HepG2 (cell line): ENCODE data around the gene ACSL6. TPM values are rescaled to one million over a fixed set of nuclear protein-coding genes. Genes with fewer than 3 reads are reported as not detected.

Experiments
- ATAC-seq: fragments of 200-7000 bp; cut with Tn5 transposase; 3 replicates; pipeline ENCODE4 v1.9.1; 2020; ENCODE audit warnings: mild to moderate bottlenecking, moderate library complexity
- BruUV-seq: library from RNA; stranded (reverse); fragments of 400-500 nt; replicated peaks from 2 replicates; lab custom pipeline; 2021; lab: Mats Ljungman, UMichigan
- CTCF ChIA-PET: fragments of 300-600 bp; formaldehyde crosslinking; extraction: SDS; loops from one replicate; lab custom pipeline; 2021; ENCODE audit warnings: low total read pairs, inconsistent platforms, low intra/inter-chr PET ratio; lab: Yijun Ruan, JAX
- POLR2A ChIA-PET: fragments of 350-600 bp; sonication (Branson Sonifier 250); formaldehyde crosslinking; loops from one replicate; lab custom pipeline; 2020; ENCODE audit warnings: antibody characterized with exemption, inconsistent platforms; lab: Yijun Ruan, JAX
- DNase-seq: peaks from one replicate; pipeline ENCODE4 v3.0.0-alpha.2; 2015; ENCODE audit warnings: low spot score
- FAIRE-seq: peaks from 3 replicates; lab custom pipeline; 2011; peaks lifted over from hg19 to GRCh38; lab: Jason Lieb, UNC
- H2AFZ ChIP-seq: one replicate; pipeline ENCODE4 v1.6.1; 2011; ENCODE audit warnings: low read length, inconsistent platforms
- H3K27ac ChIP-seq: fragments of 300-600 bp; 3 replicates; pipeline ENCODE4 v1.8.0; 2011; ENCODE audit warnings: mixed run types, mild to moderate bottlenecking, mixed read lengths, low read length, inconsistent platforms; ENCODE audit not compliant: insufficient read depth; ENCODE audit errors: extremely low read length
- H3K27me3 ChIP-seq, 2 experiments: fragments of 200-600 bp in 1 of 2; 2 replicates in 1 of 2; 3 replicates in 1 of 2; pipeline versions ENCODE4 v1.6.0 to v1.8.0; 2011; ENCODE audit warnings: low read length in 2 of 2, mild to moderate bottlenecking in 2 of 2, moderate library complexity in 2 of 2, inconsistent platforms in 1 of 2; ENCODE audit not compliant: insufficient read depth in 2 of 2, control insufficient read depth in 1 of 2
- H3K36me3 ChIP-seq, 2 experiments: fragments of 200-600 bp in 1 of 2; replicated peaks in 1 of 2; 2 replicates in 1 of 2; 3 replicates in 1 of 2; pipeline versions ENCODE4 v1.5.1 to v1.8.0; 2011; ENCODE audit warnings: low read length in 2 of 2, inconsistent platforms in 1 of 2; ENCODE audit not compliant: insufficient read depth in 2 of 2, control insufficient read depth in 1 of 2
- H3K4me1 ChIP-seq: 2 replicates; pipeline ENCODE4 v1.5.1; 2012; ENCODE audit warnings: low read length, inconsistent platforms; ENCODE audit not compliant: insufficient read depth
- H3K4me2 ChIP-seq: 2 replicates; pipeline ENCODE4 v1.6.0; 2011; ENCODE audit warnings: low read depth, low read length, inconsistent platforms
- H3K4me3 ChIP-seq, 3 experiments: fragments of 200-600 bp in 1 of 3; sonication (generic), shearing (Covaris generic) in 1 of 3; replicated peaks in 1 of 3; 2 replicates each; pipeline ENCODE4 v1.5.1; 2011 to 2016; ENCODE audit warnings: low read length in 3 of 3, inconsistent platforms in 2 of 3, low read depth in 2 of 3, mild to moderate bottlenecking in 2 of 3, control low read depth in 1 of 3, mixed read lengths in 1 of 3; ENCODE audit not compliant: insufficient read depth in 1 of 3
- H3K79me2 ChIP-seq: one replicate; pipeline ENCODE4 v1.6.1; 2011; ENCODE audit warnings: low read length, inconsistent platforms; ENCODE audit not compliant: insufficient read depth
- H3K9ac ChIP-seq: 2 replicates; pipeline ENCODE4 v1.6.0; 2011; ENCODE audit warnings: mild to moderate bottlenecking, low read depth, low read length, inconsistent platforms; ENCODE audit not compliant: insufficient read depth
- H3K9me3 ChIP-seq: 2 replicates; pipeline ENCODE4 v1.5.1; 2012; ENCODE audit warnings: mild to moderate bottlenecking, low read length
- H4K20me1 ChIP-seq: 2 replicates; pipeline ENCODE4 v1.6.0; 2011; ENCODE audit warnings: inconsistent platforms, mild to moderate bottlenecking, low read length, moderate library complexity; ENCODE audit not compliant: insufficient read depth
- CAMTA2 ChIP-seq: sonication (generic); formaldehyde crosslinking; IDR thresholded peaks from 2 replicates; pipeline ENCODE4 v1.4.0; 2020; ENCODE audit warnings: mild to moderate bottlenecking, missing genetic modification reagents, borderline replicate concordance
- CBX5 ChIP-seq: sonication (generic); formaldehyde crosslinking; IDR thresholded peaks from 2 replicates; pipeline ENCODE4 v1.4.0; 2020; ENCODE audit warnings: missing genetic modification reagents, borderline replicate concordance
- FOXK2 ChIP-seq: fragments of 450-650 bp; IDR thresholded peaks from 2 replicates; pipeline ENCODE4 v1.6.1; 2016
- HNF4G ChIP-seq, 2 experiments: sonication (generic) in 1 of 2; formaldehyde crosslinking in 1 of 2; IDR thresholded peaks; 2 replicates each; pipeline versions ENCODE4 v1.4.0 to v1.6.1; 2011 to 2020; ENCODE audit warnings: borderline replicate concordance in 2 of 2, low read depth in 2 of 2, mild to moderate bottlenecking in 2 of 2, low read length in 1 of 2, missing genetic modification reagents in 1 of 2, moderate library complexity in 1 of 2
- NFATC3 ChIP-seq: sonication (generic); formaldehyde crosslinking; IDR thresholded peaks from 2 replicates; pipeline ENCODE4 v1.5.1; 2020; ENCODE audit warnings: mild to moderate bottlenecking, missing genetic modification reagents
- RAD51 ChIP-seq: fragments of 450-650 bp; IDR thresholded peaks from 2 replicates; pipeline ENCODE4 v1.6.1; 2016; ENCODE audit warnings: borderline replicate concordance
- RFXANK ChIP-seq: IDR thresholded peaks from 2 replicates; pipeline ENCODE4 v1.6.1; 2016
- TBX3 ChIP-seq: fragments of 450-650 bp; IDR thresholded peaks from 2 replicates; pipeline ENCODE4 v1.6.1; 2017; ENCODE audit warnings: antibody characterized with exemption, mild to moderate bottlenecking, inconsistent platforms, borderline replicate concordance
- ZBTB7A ChIP-seq: sonication (generic); formaldehyde crosslinking; IDR thresholded peaks from 2 replicates; pipeline ENCODE4 v1.8.0; 2022; ENCODE audit warnings: mild to moderate bottlenecking, missing genetic modification reagents
- ZNF468 ChIP-seq: sonication (generic); formaldehyde crosslinking; IDR thresholded peaks from 2 replicates; pipeline ENCODE4 v1.8.0; 2022; ENCODE audit warnings: mild to moderate bottlenecking, moderate library complexity, missing genetic modification reagents
- ZNF570 ChIP-seq: sonication (generic); formaldehyde crosslinking; IDR thresholded peaks from 2 replicates; pipeline ENCODE4 v1.4.0; 2020; ENCODE audit warnings: mild to moderate bottlenecking, missing genetic modification reagents, borderline replicate concordance
- WGBS: methylation state at CpG from one replicate; pipeline ENCODE4 v1.1.6; 2017; ENCODE audit warnings: low lambda C conversion rate; 5-methylcytosine and 5-hydroxymethylcytosine counted together
- in situ Hi-C: cut with HindIII; loops from 2 replicates; pipeline ENCODE4 v1.10.0; 2017; ENCODE audit warnings: low pct_unique_long_range_greater_than_20kb; ENCODE audit not compliant: extremely low pct_ligation_motif_present
- intact Hi-C: fragments of 100-400 bp; cut with micrococcal nuclease; formaldehyde crosslinking; loops from one replicate; pipeline ENCODE4 v1.10.0; 2022; ENCODE audit not compliant: unreplicated experiment
- polyA plus RNA-seq, 8 experiments: library from polyadenylated mRNA; depleted of rRNA in 3 of 8; stranded (reverse) in 7 of 8; unstranded in 1 of 8; fragments of >200 nt; fragmentation: Illumina TruSeq in 4 of 8; extraction: Trizol in 4 of 8; gene quantifications; 2 replicates each; pipeline versions ENCODE4 v1.2.1 to v1.2.3, GENCODE V29; 2011 to 2016; ENCODE audit warnings: low read depth in 4 of 8, missing spikeins in 1 of 8, mixed read lengths in 1 of 8; ENCODE audit not compliant: insufficient read depth in 1 of 8
- total RNA-seq, 5 experiments: library from RNA; depleted of rRNA; stranded (reverse); fragments of >200 nt; fragmentation: Illumina TruSeq; extraction: Trizol; gene quantifications; 2 replicates each; pipeline ENCODE4 v1.2.3, GENCODE V29; 2016; ENCODE audit warnings: low read depth in 1 of 5
- TF ChIP-seq, protein P1 (sequence below): sonication (generic); formaldehyde crosslinking; IDR thresholded peaks from 2 replicates; pipeline ENCODE4 v1.8.1; 2023; ENCODE audit warnings: mild to moderate bottlenecking, missing genetic modification reagents
- TF ChIP-seq, protein P2 (sequence below): sonication (generic); formaldehyde crosslinking; IDR thresholded peaks from 2 replicates; pipeline ENCODE4 v1.4.0; 2020; ENCODE audit warnings: missing genetic modification reagents, borderline replicate concordance
- TF ChIP-seq, protein P3 (sequence below): sonication (generic); formaldehyde crosslinking; IDR thresholded peaks from 2 replicates; pipeline ENCODE4 v1.5.0; 2020; ENCODE audit warnings: missing genetic modification reagents, mild to moderate bottlenecking, borderline replicate concordance

The ACSL6 gene
- total and polyA plus RNA-seq, 2 of the 13 experiments (the other 11 are each of a cell fraction or from before 2014, with no cell fraction given): 3.7 to 3.8 TPM

DNA sequence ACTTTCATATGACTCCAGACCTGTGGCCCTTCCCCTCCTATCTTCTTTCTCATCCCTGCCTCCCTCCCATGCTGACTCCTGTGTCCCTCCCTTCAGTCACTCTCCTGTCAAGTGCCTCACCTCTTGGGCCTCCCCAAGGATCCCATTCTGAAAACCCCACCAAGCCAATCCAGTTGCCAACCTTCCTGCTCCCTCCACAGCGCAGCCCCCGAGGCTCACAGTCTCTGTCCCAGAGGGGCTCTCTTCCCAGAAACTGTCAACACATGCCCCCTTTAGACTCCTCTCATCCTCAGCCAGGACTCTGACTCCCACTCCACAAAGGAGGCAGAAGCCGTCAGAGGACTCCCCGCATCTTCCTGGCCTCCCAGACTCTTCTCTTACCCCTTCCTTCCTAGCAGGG is 30.8 kb downstream of the ACSL6 start (continued):
- TF ChIP-seq, protein P1, sequence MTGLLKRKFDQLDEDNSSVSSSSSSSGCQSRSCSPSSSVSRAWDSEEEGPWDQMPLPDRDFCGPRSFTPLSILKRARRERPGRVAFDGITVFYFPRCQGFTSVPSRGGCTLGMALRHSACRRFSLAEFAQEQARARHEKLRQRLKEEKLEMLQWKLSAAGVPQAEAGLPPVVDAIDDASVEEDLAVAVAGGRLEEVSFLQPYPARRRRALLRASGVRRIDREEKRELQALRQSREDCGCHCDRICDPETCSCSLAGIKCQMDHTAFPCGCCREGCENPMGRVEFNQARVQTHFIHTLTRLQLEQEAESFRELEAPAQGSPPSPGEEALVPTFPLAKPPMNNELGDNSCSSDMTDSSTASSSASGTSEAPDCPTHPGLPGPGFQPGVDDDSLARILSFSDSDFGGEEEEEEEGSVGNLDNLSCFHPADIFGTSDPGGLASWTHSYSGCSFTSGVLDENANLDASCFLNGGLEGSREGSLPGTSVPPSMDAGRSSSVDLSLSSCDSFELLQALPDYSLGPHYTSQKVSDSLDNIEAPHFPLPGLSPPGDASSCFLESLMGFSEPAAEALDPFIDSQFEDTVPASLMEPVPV (CRISPR knock-in tag): no peak
- TF ChIP-seq RAD51 (no peak), RFXANK (CRISPR knock-in tag) (no peak), ZNF570 (CRISPR knock-in tag) (no peak), ZNF468 (no peak)
- TF ChIP-seq, protein P2, sequence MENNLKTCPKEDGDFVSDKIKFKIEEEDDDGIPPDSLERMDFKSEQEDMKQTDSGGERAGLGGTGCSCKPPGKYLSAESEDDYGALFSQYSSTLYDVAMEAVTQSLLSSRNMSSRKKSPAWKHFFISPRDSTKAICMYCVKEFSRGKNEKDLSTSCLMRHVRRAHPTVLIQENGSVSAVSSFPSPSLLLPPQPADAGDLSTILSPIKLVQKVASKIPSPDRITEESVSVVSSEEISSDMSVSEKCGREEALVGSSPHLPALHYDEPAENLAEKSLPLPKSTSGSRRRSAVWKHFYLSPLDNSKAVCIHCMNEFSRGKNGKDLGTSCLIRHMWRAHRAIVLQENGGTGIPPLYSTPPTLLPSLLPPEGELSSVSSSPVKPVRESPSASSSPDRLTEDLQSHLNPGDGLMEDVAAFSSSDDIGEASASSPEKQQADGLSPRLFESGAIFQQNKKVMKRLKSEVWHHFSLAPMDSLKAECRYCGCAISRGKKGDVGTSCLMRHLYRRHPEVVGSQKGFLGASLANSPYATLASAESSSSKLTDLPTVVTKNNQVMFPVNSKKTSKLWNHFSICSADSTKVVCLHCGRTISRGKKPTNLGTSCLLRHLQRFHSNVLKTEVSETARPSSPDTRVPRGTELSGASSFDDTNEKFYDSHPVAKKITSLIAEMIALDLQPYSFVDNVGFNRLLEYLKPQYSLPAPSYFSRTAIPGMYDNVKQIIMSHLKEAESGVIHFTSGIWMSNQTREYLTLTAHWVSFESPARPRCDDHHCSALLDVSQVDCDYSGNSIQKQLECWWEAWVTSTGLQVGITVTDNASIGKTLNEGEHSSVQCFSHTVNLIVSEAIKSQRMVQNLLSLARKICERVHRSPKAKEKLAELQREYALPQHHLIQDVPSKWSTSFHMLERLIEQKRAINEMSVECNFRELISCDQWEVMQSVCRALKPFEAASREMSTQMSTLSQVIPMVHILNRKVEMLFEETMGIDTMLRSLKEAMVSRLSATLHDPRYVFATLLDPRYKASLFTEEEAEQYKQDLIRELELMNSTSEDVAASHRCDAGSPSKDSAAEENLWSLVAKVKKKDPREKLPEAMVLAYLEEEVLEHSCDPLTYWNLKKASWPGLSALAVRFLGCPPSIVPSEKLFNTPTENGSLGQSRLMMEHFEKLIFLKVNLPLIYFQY (CRISPR knock-in tag): no peak

DNA sequence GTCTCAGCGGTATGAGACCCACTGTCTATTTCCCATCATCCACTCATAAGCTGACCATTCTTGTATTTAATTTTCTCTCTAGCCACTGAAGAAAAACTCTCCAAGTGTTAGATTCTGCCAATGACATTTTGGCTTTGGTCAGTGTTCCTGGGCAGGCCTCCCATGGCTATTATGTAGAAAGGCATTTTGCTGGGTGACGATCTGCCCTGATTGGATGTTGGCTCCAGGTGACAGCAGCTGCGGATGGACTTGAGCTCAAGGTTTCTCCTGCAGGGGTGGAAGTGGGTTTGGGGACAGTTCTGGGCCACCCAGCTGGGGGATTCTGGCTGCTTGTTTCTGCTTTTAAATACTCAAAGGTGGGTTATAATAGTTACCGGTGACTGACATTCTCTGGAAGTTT is 31.6 kb downstream of the ACSL6 start:
- no peak overlapping the region for H3K27ac ChIP-seq
- intact Hi-C loops (no loop called here), in situ Hi-C loops (no loop called here)
- peaks cover 18% of the 10 kb centered on the region for H3K4me1 ChIP-seq
- no peaks in the 10 kb centered on the region for H3K9me3 ChIP-seq
- no TSS peak for BruUV-seq
- H3K9ac ChIP-seq: no peak overlapping the region
- no peak overlapping the region for H2AFZ ChIP-seq
- FAIRE-seq (no peak), DNase-seq (no peak), ATAC-seq (no peak)
- H3K4me3 ChIP-seq: no peak overlapping the region
- ChIA-PET POLR2A (no interaction called here), CTCF (no interaction called here)
- H3K4me2 ChIP-seq: no peak overlapping the region
- H3K36me3 ChIP-seq: no peaks in the 10 kb centered on the region
- H3K79me2 ChIP-seq: no peaks in the 10 kb centered on the region
- no peaks in the 10 kb centered on the region for H3K27me3 ChIP-seq
- H4K20me1 ChIP-seq: no peaks in the 10 kb centered on the region
- WGBS: 73% methylated on average over 4 of the region's 4 CpGs
- TF ChIP-seq CBX5 (CRISPR knock-in tag): no peak
- no peak for TF ChIP-seq CAMTA2 (CRISPR knock-in tag)
- no peak for TF ChIP-seq NFATC3 (CRISPR knock-in tag)
- TF ChIP-seq, protein P3, sequence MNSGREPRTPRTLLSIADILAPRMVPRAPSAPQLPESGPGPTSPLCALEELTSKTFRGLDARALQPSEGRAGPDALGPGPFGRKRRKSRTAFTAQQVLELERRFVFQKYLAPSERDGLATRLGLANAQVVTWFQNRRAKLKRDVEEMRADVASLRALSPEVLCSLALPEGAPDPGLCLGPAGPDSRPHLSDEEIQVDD (CRISPR knock-in tag): no peak
- no peak for TF ChIP-seq TBX3
- no peak for TF ChIP-seq FOXK2
- TF ChIP-seq ZBTB7A (CRISPR knock-in tag): no peak
- TF ChIP-seq HNF4G (IDR thresholded peaks at IDR 0.05; ENCODE audit: borderline replicate concordance, low read depth, low read length): no peak
- TF ChIP-seq HNF4G (CRISPR knock-in tag; IDR thresholded peaks at IDR 0.05; ENCODE audit: borderline replicate concordance, low read depth): no peak
